ENCODE data around the gene SPOP. TPM values are rescaled to one million over a fixed set of nuclear protein-coding genes. Genes with fewer than 3 reads are reported as not detected.
A peak's percentile ranks its signal among the peaks of the same experiment; 100 is the strongest.

SPOP gene
- total and polyA plus RNA-seq, 9 of the 15 experiments (the other 6 are each of a cell fraction or from before 2014, with no cell fraction given): 34.2 to 65.9 (median 39.7) TPM

DNA sequence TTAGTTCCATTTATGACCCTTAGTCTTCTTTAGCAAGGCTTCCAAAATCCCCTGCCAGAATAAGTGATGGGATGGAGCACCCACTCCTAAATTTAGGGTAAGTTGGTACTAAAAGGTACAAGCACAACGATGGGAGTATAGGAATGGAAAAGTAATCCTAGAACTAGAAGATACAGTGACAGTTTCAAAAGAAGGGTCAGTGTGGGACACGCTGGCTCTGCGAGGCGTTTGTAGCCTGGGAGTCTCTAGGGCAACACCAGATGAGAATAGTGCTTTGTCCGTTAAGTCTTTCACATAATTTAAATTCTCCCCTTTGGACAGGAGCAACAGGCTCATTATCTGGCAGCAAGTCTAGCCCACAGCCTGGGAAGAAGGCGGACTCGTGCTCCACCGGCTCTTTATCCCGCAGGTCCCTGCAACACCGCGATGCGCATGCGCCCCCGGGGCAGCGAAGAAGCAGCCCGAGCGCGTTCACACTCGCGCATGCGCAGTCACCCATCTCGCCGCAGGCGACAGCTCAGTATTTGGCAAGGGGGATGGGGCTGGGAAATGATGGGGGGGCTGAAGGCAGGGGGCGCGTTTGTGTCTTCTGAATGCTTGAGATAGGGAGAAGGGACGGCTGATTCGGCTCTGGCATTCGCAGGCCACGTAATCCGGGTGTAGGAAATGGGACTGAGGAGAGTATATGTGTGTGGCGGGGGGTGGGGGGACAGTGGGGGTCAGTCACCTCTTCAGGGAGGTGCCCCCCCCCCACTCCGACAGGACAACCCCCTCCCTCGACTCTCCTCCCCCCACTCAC, 564 bp downstream of the SPOP start (continued):
- TF ChIP-seq KDM5B (IDR thresholded peaks at IDR 0.05; ENCODE audit: insufficient replicate concordance, low read depth, low read length) (peak; percentile 24), HMG20A (CRISPR knock-in tag; conservative IDR thresholded peaks at IDR 0.05) (no peak), YY1 (IDR thresholded peaks at IDR 0.05; ENCODE audit: borderline replicate concordance in 1 of 3, control insufficient read depth in 1 of 3, extremely low read depth in 1 of 3, insufficient read depth in 3 of 3, insufficient read length in 1 of 3, insufficient replicate concordance in 2 of 3, low read depth in 1 of 3, low read length in 2 of 3) (peak in 1 of 3 experiments; percentile 45), MEIS2 (IDR thresholded peaks at IDR 0.05; ENCODE audit: partially characterized antibody) (peak; percentile 98), BRD4 (IDR thresholded peaks at IDR 0.05) (no peak), ZKSCAN1 (IDR thresholded peaks at IDR 0.05; ENCODE audit: low read depth, low read length) (0 out of 2 replicates have a peak, but pooled peaks have one; percentile 49), KDM1A (IDR thresholded peaks at IDR 0.05) (peak in 1 of 2 experiments; percentile 64; a peak in 1 of 4 replicates), FOXP4 (CRISPR knock-in tag; IDR thresholded peaks at IDR 0.05; ENCODE audit: borderline replicate concordance) (no peak), CBFA2T2 (conservative IDR thresholded peaks at IDR 0.05) (peak; percentile 24; the same call in 1 of the 2 replicates), NFRKB (IDR thresholded peaks at IDR 0.05; ENCODE audit: low read depth) (peak; percentile 73; the same call in 1 of the 2 replicates), ZNF740 (CRISPR knock-in tag; IDR thresholded peaks at IDR 0.05) (peak; percentile 96), ZNF740 (tag; IDR thresholded peaks at IDR 0.05) (peak in 1 of 2 experiments; percentile 90; a peak in 2 of 4 replicates), ETS1 (conservative IDR thresholded peaks at IDR 0.05; ENCODE audit: control insufficient read depth, low read depth, low read length) (peak; percentile 38; the same call in 1 of the 2 replicates), LCOR (CRISPR knock-in tag; IDR thresholded peaks at IDR 0.05) (0 out of 2 replicates have a peak, but pooled peaks have one; percentile 48), MYNN (IDR thresholded peaks at IDR 0.05) (peak; percentile 80), MYNN (CRISPR knock-in tag; IDR thresholded peaks at IDR 0.05) (no peak)
- TF ChIP-seq, protein P1, sequence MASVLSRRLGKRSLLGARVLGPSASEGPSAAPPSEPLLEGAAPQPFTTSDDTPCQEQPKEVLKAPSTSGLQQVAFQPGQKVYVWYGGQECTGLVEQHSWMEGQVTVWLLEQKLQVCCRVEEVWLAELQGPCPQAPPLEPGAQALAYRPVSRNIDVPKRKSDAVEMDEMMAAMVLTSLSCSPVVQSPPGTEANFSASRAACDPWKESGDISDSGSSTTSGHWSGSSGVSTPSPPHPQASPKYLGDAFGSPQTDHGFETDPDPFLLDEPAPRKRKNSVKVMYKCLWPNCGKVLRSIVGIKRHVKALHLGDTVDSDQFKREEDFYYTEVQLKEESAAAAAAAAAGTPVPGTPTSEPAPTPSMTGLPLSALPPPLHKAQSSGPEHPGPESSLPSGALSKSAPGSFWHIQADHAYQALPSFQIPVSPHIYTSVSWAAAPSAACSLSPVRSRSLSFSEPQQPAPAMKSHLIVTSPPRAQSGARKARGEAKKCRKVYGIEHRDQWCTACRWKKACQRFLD (CRISPR knock-in tag; IDR thresholded peaks at IDR 0.05): peak; percentile 75
- TF ChIP-seq, protein P2, sequence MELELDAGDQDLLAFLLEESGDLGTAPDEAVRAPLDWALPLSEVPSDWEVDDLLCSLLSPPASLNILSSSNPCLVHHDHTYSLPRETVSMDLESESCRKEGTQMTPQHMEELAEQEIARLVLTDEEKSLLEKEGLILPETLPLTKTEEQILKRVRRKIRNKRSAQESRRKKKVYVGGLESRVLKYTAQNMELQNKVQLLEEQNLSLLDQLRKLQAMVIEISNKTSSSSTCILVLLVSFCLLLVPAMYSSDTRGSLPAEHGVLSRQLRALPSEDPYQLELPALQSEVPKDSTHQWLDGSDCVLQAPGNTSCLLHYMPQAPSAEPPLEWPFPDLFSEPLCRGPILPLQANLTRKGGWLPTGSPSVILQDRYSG (tag; conservative IDR thresholded peaks at IDR 0.05; ENCODE audit: low read depth): no peak
